Liver (tissue), 9 donors: Measurements from ENCODE around the gene ZNHIT2. TPM values are rescaled to one million over a fixed set of nuclear protein-coding genes. Genes with fewer than 3 reads are reported as not detected.
A peak's percentile ranks its signal among the peaks of the same experiment; 100 is the strongest.

ENCODE experiments used
- DNase-seq: peaks from one replicate; pipeline ENCODE4 v3.0.0-alpha.2; 2017; ENCODE audit warnings: low spot score
- H3K27ac ChIP-seq, 2 donors: one replicate each; pipeline ENCODE4 v1.7.0; 2013; ENCODE audit warnings: inconsistent platforms in 2 of 2, low read length in 2 of 2, control low read depth in 1 of 2, low read depth in 1 of 2, mild to moderate bottlenecking in 1 of 2
- H3K27me3 ChIP-seq, 4 donors: one replicate each; pipeline versions ENCODE4 v1.6.1 to v1.7.0; 2013; ENCODE audit warnings: low read length in 3 of 4, inconsistent platforms in 1 of 4, mild to moderate bottlenecking in 1 of 4, moderate library complexity in 1 of 4; ENCODE audit not compliant: control insufficient read depth in 4 of 4, insufficient read depth in 4 of 4
- H3K36me3 ChIP-seq, 4 donors: one replicate each; pipeline versions ENCODE4 v1.6.1 to v1.7.0; 2013; ENCODE audit warnings: low read length in 3 of 4, mild to moderate bottlenecking in 3 of 4, low read depth in 1 of 4, moderate library complexity in 1 of 4; ENCODE audit not compliant: control insufficient read depth in 4 of 4, insufficient read depth in 3 of 4
- H3K4me1 ChIP-seq, 4 donors: one replicate each; pipeline versions ENCODE4 v1.6.1 to v1.7.0; 2013; ENCODE audit warnings: low read length in 3 of 4, mild to moderate bottlenecking in 3 of 4, moderate library complexity in 1 of 4; ENCODE audit not compliant: control insufficient read depth in 4 of 4, insufficient read depth in 4 of 4
- H3K4me3 ChIP-seq, 3 donors: one replicate each; pipeline versions ENCODE4 v1.6.1 to v1.7.0; 2013; ENCODE audit warnings: low read length in 3 of 3, control low read depth in 1 of 3, low read depth in 1 of 3, mild to moderate bottlenecking in 1 of 3
- H3K9ac ChIP-seq, 2 donors: one replicate each; pipeline ENCODE4 v1.7.0; 2013; ENCODE audit warnings: low read length in 2 of 2, mild to moderate bottlenecking in 2 of 2, moderate library complexity in 2 of 2, control low read depth in 1 of 2, low read depth in 1 of 2
- H3K9me3 ChIP-seq, 4 donors: one replicate each; pipeline versions ENCODE4 v1.6.1 to v1.7.0; 2013; ENCODE audit warnings: low read length in 3 of 4; ENCODE audit not compliant: control insufficient read depth in 4 of 4
- EGR1 ChIP-seq, 2 donors: IDR thresholded peaks; 2 replicates each; pipeline ENCODE4 v1.6.1; 2016 to 2018; ENCODE audit warnings: antibody characterized with exemption in 2 of 2, low read depth in 2 of 2
- FOXA1 ChIP-seq: IDR thresholded peaks from 2 replicates; pipeline ENCODE4 v1.6.1; 2016; ENCODE audit warnings: antibody characterized with exemption
- GABPA ChIP-seq, 2 donors: IDR thresholded peaks in 1 of 2; conservative IDR thresholded peaks in 1 of 2; 2 replicates each; pipeline ENCODE4 v1.6.1; 2016; ENCODE audit warnings: antibody characterized with exemption in 2 of 2, mild to moderate bottlenecking in 1 of 2, moderate library complexity in 1 of 2
- HNF4A ChIP-seq, 2 donors: conservative IDR thresholded peaks; 2 replicates each; pipeline ENCODE4 v1.6.1; 2016; ENCODE audit warnings: antibody characterized with exemption in 2 of 2, mild to moderate bottlenecking in 2 of 2
- HNF4G ChIP-seq: IDR thresholded peaks from 2 replicates; pipeline ENCODE4 v1.6.1; 2016; ENCODE audit warnings: antibody characterized with exemption
- JUND ChIP-seq, 2 donors: IDR thresholded peaks; 2 replicates each; pipeline ENCODE4 v1.6.1; 2016; ENCODE audit warnings: antibody characterized with exemption in 2 of 2
- MAX ChIP-seq: IDR thresholded peaks from 2 replicates; pipeline ENCODE4 v1.6.1; 2016; ENCODE audit warnings: antibody characterized with exemption
- NR2F2 ChIP-seq: IDR thresholded peaks from 2 replicates; pipeline ENCODE4 v1.6.1; 2016; ENCODE audit warnings: antibody characterized with exemption
- RAD21 ChIP-seq, 2 donors: IDR thresholded peaks; 2 replicates each; pipeline ENCODE4 v1.6.1; 2016; ENCODE audit warnings: antibody characterized with exemption in 2 of 2, mild to moderate bottlenecking in 2 of 2
- RXRA ChIP-seq, 2 donors: IDR thresholded peaks; 2 replicates each; pipeline ENCODE4 v1.6.1; 2017 to 2018; ENCODE audit warnings: antibody characterized with exemption in 2 of 2, mild to moderate bottlenecking in 1 of 2
- SP1 ChIP-seq: IDR thresholded peaks from 2 replicates; pipeline ENCODE4 v1.6.1; 2018; ENCODE audit warnings: antibody characterized with exemption, mild to moderate bottlenecking
- TAF1 ChIP-seq: conservative IDR thresholded peaks from 2 replicates; pipeline ENCODE4 v1.6.1; 2016; ENCODE audit warnings: antibody characterized with exemption, mild to moderate bottlenecking
- YY1 ChIP-seq: IDR thresholded peaks from 2 replicates; pipeline ENCODE4 v1.6.1; 2016; ENCODE audit warnings: antibody characterized with exemption, mild to moderate bottlenecking
- ZBTB33 ChIP-seq: IDR thresholded peaks from 2 replicates; pipeline ENCODE4 v1.6.1; 2016; ENCODE audit warnings: antibody characterized with exemption
- WGBS: extraction: QIAGEN DNeasy Blood & Tissue Kit; methylation state at CpG from one replicate; pipeline ENCODE4 v1.1.7; 2013; 5-methylcytosine and 5-hydroxymethylcytosine counted together
- polyA plus RNA-seq, 2 donors: library from polyadenylated mRNA; stranded (reverse) in 1 of 2; unstranded in 1 of 2; fragments of 200-250 nt in 1 of 2; fragments of >200 nt in 1 of 2; fragmentation: Nextera tagmentation in 1 of 2; extraction: Ambion mirVana in 1 of 2; gene quantifications; one replicate each; pipeline versions ENCODE4 v1.2.1 to v1.2.3, GENCODE V29; 2013 to 2015
- total RNA-seq, 2 donors: library from RNA; depleted of rRNA; stranded (reverse); fragments of >200 nt; gene quantifications; one replicate each; pipeline ENCODE4 v1.2.3, GENCODE V29; 2014
- TF ChIP-seq, protein P1 (sequence below): fragments of 150-350 bp; IDR thresholded peaks from 2 replicates; pipeline ENCODE4 v1.5.1; 2017; ENCODE audit warnings: improper control_type of control experiment, low read depth, low read length; ENCODE audit not compliant: missing input control
- TF ChIP-seq, protein P2 (sequence below): IDR thresholded peaks from 2 replicates; pipeline ENCODE4 v1.6.1; 2016; ENCODE audit warnings: antibody characterized with exemption
- donor health status: healthy.
- donor health status: healthy.
- donor health status: healthy.
- donor health status: healthy.
- donor health status: healthy.

Gene ZNHIT2
- total and polyA plus RNA-seq, 4 donors, result 2.2 to 13.9 (median 6.1) TPM

DNA sequence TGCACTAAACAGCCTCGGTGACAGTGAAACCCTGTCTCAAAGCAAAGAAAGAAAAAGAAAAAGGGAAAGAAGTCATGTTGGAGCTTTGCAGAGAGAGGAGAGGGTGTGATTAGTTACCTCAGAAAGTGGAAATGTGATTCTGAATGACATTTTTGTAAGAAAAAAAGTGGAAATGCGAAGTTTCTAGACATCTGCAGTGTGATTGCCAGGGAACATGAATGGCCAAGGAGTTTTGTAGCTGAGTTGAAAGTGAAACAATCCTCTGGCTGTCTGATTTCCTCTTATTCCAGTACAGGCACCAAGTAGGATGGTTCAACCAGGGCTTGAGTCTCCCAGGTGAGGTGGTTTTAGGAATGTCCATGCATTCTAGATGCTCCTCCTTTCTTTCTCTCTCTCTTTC is 34.6 kb upstream of the ZNHIT2 start:
- Histone ChIP-seq H3K27ac (no peak overlapping the region), H3K9ac (no peak overlapping the region), H3K9me3 (no peaks in the 10 kb centered on the region), H3K27me3 (no peaks in the 10 kb centered on the region), H3K36me3 (no peaks in the 10 kb centered on the region), H3K4me1 (peaks cover 7 to 23% (median 20%) of the 10 kb centered on the region in 4 donors), H3K4me3 (no peak overlapping the region)
- 74% methylated on average over 2 of the region's 2 CpGs for WGBS
- no peak for TF ChIP-seq HNF4G
- TF ChIP-seq YY1, result no peak
- TF ChIP-seq, protein P1, sequence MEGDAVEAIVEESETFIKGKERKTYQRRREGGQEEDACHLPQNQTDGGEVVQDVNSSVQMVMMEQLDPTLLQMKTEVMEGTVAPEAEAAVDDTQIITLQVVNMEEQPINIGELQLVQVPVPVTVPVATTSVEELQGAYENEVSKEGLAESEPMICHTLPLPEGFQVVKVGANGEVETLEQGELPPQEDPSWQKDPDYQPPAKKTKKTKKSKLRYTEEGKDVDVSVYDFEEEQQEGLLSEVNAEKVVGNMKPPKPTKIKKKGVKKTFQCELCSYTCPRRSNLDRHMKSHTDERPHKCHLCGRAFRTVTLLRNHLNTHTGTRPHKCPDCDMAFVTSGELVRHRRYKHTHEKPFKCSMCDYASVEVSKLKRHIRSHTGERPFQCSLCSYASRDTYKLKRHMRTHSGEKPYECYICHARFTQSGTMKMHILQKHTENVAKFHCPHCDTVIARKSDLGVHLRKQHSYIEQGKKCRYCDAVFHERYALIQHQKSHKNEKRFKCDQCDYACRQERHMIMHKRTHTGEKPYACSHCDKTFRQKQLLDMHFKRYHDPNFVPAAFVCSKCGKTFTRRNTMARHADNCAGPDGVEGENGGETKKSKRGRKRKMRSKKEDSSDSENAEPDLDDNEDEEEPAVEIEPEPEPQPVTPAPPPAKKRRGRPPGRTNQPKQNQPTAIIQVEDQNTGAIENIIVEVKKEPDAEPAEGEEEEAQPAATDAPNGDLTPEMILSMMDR, result no peak
- TF ChIP-seq RAD21 (IDR thresholded peaks at IDR 0.05), result no peak
- no peak for TF ChIP-seq EGR1 (IDR thresholded peaks at IDR 0.05; ENCODE audit: low read depth in 2 of 2)
- TF ChIP-seq, protein P2, sequence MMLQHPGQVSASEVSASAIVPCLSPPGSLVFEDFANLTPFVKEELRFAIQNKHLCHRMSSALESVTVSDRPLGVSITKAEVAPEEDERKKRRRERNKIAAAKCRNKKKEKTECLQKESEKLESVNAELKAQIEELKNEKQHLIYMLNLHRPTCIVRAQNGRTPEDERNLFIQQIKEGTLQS, result no peak
- TF ChIP-seq SP1, result no peak
- no peak for TF ChIP-seq RXRA (IDR thresholded peaks at IDR 0.05)
- TF ChIP-seq TAF1, result no peak
- TF ChIP-seq GABPA (IDR thresholded peaks at IDR 0.05 in 1 of 2, conservative IDR thresholded peaks at IDR 0.05 in 1 of 2), result no peak
- TF ChIP-seq NR2F2, result no peak
- TF ChIP-seq JUND (IDR thresholded peaks at IDR 0.05), result no peak
- no peak for TF ChIP-seq FOXA1
- no peak for DNase-seq

DNA sequence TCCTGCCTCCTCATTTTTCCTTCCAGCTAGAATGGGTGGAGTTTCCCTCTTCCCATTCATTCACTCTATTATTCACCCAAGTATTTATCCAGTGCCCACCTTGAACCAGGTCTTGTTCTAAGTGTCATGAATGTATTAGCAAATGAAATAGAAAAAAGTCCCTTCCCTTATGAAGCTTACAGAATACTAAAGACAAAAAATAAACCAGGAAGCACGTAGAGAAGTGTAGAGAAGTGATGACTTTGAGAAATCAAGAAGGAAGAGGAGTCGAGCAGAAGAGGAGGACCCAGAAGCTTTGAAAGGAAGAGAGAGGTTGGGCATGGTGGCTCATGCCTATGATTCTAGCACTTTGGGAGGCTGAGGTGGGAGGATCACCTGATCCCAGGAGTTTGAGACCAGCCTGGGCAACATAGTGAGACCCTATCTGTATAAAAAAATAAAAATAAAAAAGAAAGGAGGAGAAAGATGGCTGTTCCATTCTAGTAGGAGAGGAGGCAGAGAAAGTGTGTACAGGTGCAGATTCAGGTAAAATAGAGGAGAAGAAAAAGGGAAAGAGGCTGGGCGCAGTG is 33.9 kb upstream of the ZNHIT2 start:
- DNase-seq, result no peak
- peak overlapping the region; percentile 69 to 81 for H3K27ac ChIP-seq
- WGBS, result 74% methylated on average over 3 of the region's 3 CpGs
- no peaks in the 10 kb centered on the region for H3K9me3 ChIP-seq
- peaks cover 9 to 27% (median 25%) of the 10 kb centered on the region in 4 donors for H3K4me1 ChIP-seq
- H3K36me3 ChIP-seq, result no peaks in the 10 kb centered on the region
- TF ChIP-seq YY1 (no peak), SP1 (no peak), JUND (IDR thresholded peaks at IDR 0.05) (no peak)
- no peaks in the 10 kb centered on the region for H3K27me3 ChIP-seq
- H3K9ac ChIP-seq, result no peak overlapping the region
- H3K4me3 ChIP-seq, result no peak overlapping the region

- TF ChIP-seq EGR1 (IDR thresholded peaks at IDR 0.05; ENCODE audit: low read depth in 2 of 2), result no peak
- TF ChIP-seq, protein P1, result no peak
- TF ChIP-seq FOXA1, result no peak
- no peak for TF ChIP-seq TAF1
- no peak for TF ChIP-seq HNF4G
- no peak for TF ChIP-seq GABPA (IDR thresholded peaks at IDR 0.05 in 1 of 2, conservative IDR thresholded peaks at IDR 0.05 in 1 of 2)
- peak; percentile 35 for TF ChIP-seq MAX
- peak; percentile 51 for TF ChIP-seq SP1
- peak; percentile 39 for TF ChIP-seq YY1
- peak; percentile 64 to 70 for TF ChIP-seq RXRA (IDR thresholded peaks at IDR 0.05)
- TF ChIP-seq, protein P2, result no peak
- TF ChIP-seq ZBTB33, result peak; percentile 25
- TF ChIP-seq HNF4A (conservative IDR thresholded peaks at IDR 0.05), result peak; percentile 58 to 67
- TF ChIP-seq JUND (IDR thresholded peaks at IDR 0.05), result peak; percentile 40 to 77
- peak in 1 of 2 donors; percentile 41 for TF ChIP-seq RAD21 (IDR thresholded peaks at IDR 0.05)
- no peaks in the 10 kb centered on the region for H3K27me3 ChIP-seq
- peaks cover 9 to 33% (median 30%) of the 10 kb centered on the region in 4 donors for H3K4me1 ChIP-seq
- 36% methylated on average over 12 of the region's 12 CpGs for WGBS
- no peak overlapping the region for H3K4me3 ChIP-seq
- H3K27ac ChIP-seq, result peak overlapping the region; percentile 69 to 81
- no peaks in the 10 kb centered on the region for H3K36me3 ChIP-seq
- H3K9me3 ChIP-seq, result no peaks in the 10 kb centered on the region
- DNase-seq, result no peak
- H3K9ac ChIP-seq, result no peak overlapping the region
Measured at GRCh38 chr11:65150509-65151299, 33.2 kb upstream of the ZNHIT2 start.
